Loucy (cell line): ENCODE measurements around the gene GNAL.

ENCODE experiments used
- H2AFZ ChIP-seq: fragments of 200-600 bp; sonication (generic); 2 replicates; pipeline ENCODE4 v1.6.0; 2016; ENCODE audit warnings: antibody characterized with exemption, mild to moderate bottlenecking, low read length, moderate library complexity
- H3F3A ChIP-seq: fragments of 200-600 bp; 2 replicates; pipeline ENCODE4 v1.6.0; 2016; ENCODE audit warnings: antibody characterized with exemption, low read depth, mild to moderate bottlenecking
- H3K27me3 ChIP-seq: fragments of 200-600 bp; sonication (generic); 2 replicates; pipeline ENCODE4 v1.6.1; 2014; ENCODE audit warnings: low read length, mild to moderate bottlenecking; ENCODE audit not compliant: insufficient read depth, poor library complexity, severe bottlenecking
- H3K36me3 ChIP-seq: fragments of 200-600 bp; sonication (generic); 2 replicates; pipeline ENCODE4 v1.6.1; 2016; ENCODE audit warnings: low read length; ENCODE audit not compliant: insufficient read depth
- H3K4me1 ChIP-seq: fragments of 200-600 bp; sonication (generic); 2 replicates; pipeline ENCODE4 v1.5.1; 2014; ENCODE audit warnings: low read length, mild to moderate bottlenecking; ENCODE audit not compliant: insufficient read depth, poor library complexity, severe bottlenecking
- H3K4me2 ChIP-seq: fragments of 200-600 bp; sonication (generic); 2 replicates; pipeline ENCODE4 v1.6.0; 2014; ENCODE audit warnings: antibody characterized with exemption, low read length, low read depth, mild to moderate bottlenecking; ENCODE audit not compliant: poor library complexity, severe bottlenecking
- H3K4me3 ChIP-seq: fragments of 200-600 bp; sonication (generic); 2 replicates; pipeline ENCODE4 v1.5.1; 2014; ENCODE audit warnings: low read length, mild to moderate bottlenecking, mixed read lengths; ENCODE audit not compliant: poor library complexity, severe bottlenecking
- H3K79me2 ChIP-seq: fragments of 200-600 bp; sonication (generic); 2 replicates; pipeline ENCODE4 v1.6.1; 2014; ENCODE audit warnings: low read length; ENCODE audit not compliant: insufficient read depth
- H3K9ac ChIP-seq: fragments of 200-600 bp; sonication (generic); 2 replicates; pipeline ENCODE4 v1.6.0; 2014; ENCODE audit warnings: mild to moderate bottlenecking, low read depth, low read length, moderate library complexity; ENCODE audit not compliant: poor library complexity, severe bottlenecking
- H3K9me2 ChIP-seq: fragments of 200-600 bp; sonication (generic); replicated peaks from 2 replicates; pipeline ENCODE4 v1.6.1; 2016; ENCODE audit warnings: low read depth, low read length, mixed read lengths
- H3K9me3 ChIP-seq: fragments of 200-600 bp; sonication (generic); 2 replicates; pipeline ENCODE4 v1.6.1; 2014; ENCODE audit warnings: mild to moderate bottlenecking, antibody characterized with exemption, low read length, low read depth; ENCODE audit not compliant: insufficient read depth
- H4K20me1 ChIP-seq: fragments of 200-600 bp; sonication (generic); 2 replicates; pipeline ENCODE4 v1.6.0; 2014; ENCODE audit warnings: antibody characterized with exemption, low read length, mild to moderate bottlenecking; ENCODE audit not compliant: insufficient read depth, poor library complexity, severe bottlenecking
- EZH2phosphoT487 ChIP-seq: fragments of 200-600 bp; IDR thresholded peaks from 2 replicates; pipeline ENCODE4 v1.6.1; 2018; ENCODE audit warnings: antibody characterized with exemption, mild to moderate bottlenecking, moderate library complexity, borderline replicate concordance
- TF ChIP-seq, protein P1 (sequence below): fragments of 200-600 bp; sonication (generic); conservative IDR thresholded peaks from 2 replicates; pipeline ENCODE4 v1.5.1; 2014; ENCODE audit warnings: mild to moderate bottlenecking, antibody characterized with exemption, low read length

GNAL gene

DNA sequence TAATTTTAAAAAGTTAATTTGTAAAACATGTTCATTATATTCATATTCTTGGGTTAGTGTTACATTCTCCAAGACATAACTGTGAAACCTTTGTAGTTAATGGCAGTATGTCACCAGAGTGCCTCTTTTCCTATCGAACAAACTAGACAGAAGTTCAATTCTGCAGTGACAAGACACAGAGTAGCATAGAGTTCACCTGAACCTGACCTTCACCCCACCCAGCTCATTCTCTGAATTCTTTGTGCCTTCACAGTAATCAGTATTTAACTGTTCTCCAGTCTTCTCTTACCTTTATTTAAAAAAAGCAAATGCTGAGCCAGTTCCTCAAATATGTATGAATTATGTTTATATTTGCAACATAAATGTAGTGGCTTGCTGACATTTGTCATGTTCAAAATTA is 109.2 kb downstream of the GNAL start:
- Histone ChIP-seq H3K9me2 (no peaks in the 10 kb centered on the region), H4K20me1 (no peaks in the 10 kb centered on the region), H3K4me3 (no peak overlapping the region), H3K27me3 (no peaks in the 10 kb centered on the region), H3K4me1 (no peaks in the 10 kb centered on the region), H3K79me2 (no peaks in the 10 kb centered on the region), H3K9ac (no peak overlapping the region), H3K36me3 (no peaks in the 10 kb centered on the region), H3F3A (no peaks in the 10 kb centered on the region), H2AFZ (no peak overlapping the region), H3K9me3 (no peaks in the 10 kb centered on the region), H3K4me2 (no peak overlapping the region)
- TF ChIP-seq, protein P1, sequence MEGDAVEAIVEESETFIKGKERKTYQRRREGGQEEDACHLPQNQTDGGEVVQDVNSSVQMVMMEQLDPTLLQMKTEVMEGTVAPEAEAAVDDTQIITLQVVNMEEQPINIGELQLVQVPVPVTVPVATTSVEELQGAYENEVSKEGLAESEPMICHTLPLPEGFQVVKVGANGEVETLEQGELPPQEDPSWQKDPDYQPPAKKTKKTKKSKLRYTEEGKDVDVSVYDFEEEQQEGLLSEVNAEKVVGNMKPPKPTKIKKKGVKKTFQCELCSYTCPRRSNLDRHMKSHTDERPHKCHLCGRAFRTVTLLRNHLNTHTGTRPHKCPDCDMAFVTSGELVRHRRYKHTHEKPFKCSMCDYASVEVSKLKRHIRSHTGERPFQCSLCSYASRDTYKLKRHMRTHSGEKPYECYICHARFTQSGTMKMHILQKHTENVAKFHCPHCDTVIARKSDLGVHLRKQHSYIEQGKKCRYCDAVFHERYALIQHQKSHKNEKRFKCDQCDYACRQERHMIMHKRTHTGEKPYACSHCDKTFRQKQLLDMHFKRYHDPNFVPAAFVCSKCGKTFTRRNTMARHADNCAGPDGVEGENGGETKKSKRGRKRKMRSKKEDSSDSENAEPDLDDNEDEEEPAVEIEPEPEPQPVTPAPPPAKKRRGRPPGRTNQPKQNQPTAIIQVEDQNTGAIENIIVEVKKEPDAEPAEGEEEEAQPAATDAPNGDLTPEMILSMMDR: no peak
- TF ChIP-seq EZH2phosphoT487: no peak

DNA sequence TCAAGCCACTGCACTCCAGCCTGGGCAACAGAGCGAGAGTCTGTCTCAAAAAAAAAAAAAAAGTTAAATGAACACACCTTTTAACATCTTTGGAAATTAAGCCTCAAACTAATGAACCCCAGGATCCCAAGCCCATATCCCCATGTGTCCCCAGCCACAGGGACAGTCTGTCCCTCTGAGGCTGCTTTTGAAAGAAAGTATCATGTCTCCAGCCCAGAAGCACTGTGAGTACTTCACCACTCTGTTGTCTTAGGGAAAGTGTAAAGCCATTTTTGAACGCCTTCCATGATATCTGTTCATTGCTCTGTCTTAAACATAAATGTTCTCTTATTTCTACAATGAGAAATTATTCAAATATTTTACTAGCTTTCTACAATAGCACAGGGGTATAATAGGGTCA is 110.0 kb downstream of the GNAL start:
- Histone ChIP-seq H3K36me3 (no peaks in the 10 kb centered on the region), H3K9ac (no peak overlapping the region), H3K27me3 (no peaks in the 10 kb centered on the region), H3F3A (no peaks in the 10 kb centered on the region), H3K9me2 (no peaks in the 10 kb centered on the region), H3K4me1 (no peaks in the 10 kb centered on the region), H3K4me2 (no peak overlapping the region), H2AFZ (no peak overlapping the region), H3K79me2 (no peaks in the 10 kb centered on the region), H3K4me3 (no peak overlapping the region), H3K9me3 (no peaks in the 10 kb centered on the region), H4K20me1 (no peaks in the 10 kb centered on the region)
- TF ChIP-seq, protein P1: no peak
- no peak for TF ChIP-seq EZH2phosphoT487

DNA sequence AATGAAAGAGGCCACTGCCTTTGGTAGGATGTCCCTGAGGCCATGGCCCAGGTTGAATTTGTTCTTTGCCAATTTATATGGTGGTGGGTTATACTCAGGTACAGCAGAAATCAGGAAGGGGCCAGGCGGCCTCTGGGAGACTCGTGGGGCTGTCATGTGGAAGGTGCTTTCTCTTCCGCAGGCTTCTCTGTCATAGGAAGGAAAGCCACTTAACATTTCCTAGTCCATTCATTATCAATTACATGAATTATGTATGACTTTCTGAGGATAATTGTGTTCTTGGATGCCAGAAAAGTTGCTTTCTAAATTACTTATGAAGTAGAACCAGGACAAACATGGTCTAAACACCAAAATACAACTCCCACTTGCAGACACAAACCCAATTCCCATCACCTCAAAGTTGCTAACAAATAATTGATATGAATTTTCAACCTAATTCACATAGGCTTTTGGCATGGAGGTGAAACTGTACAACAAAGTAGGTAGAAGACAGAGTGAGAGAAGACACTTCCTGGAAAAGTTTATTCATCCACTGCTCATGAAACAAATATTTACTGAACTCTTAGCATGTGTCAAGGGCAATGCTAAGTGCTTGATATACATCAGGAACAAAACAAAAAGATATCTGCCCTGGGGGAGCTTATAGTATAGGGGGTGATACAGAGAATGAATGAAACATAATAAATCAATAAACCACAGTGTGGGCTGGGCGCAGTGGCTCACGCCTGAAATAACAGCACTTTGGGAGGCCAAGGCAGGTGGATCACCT is 111.7 kb downstream of the GNAL start:
- no peaks in the 10 kb centered on the region for H3K27me3 ChIP-seq
- no peaks in the 10 kb centered on the region for H3K9me3 ChIP-seq
- no peak overlapping the region for H3K4me3 ChIP-seq
- no peak overlapping the region for H3K4me2 ChIP-seq
- no peaks in the 10 kb centered on the region for H3K4me1 ChIP-seq
- no peaks in the 10 kb centered on the region for H3K79me2 ChIP-seq
- no peak overlapping the region for H3K9ac ChIP-seq
- H3F3A ChIP-seq: no peaks in the 10 kb centered on the region
- no peak overlapping the region for H2AFZ ChIP-seq
- no peak for TF ChIP-seq EZH2phosphoT487
- TF ChIP-seq, protein P1: no peak
- no peaks in the 10 kb centered on the region for H3K9me2 ChIP-seq
- no peaks in the 10 kb centered on the region for H4K20me1 ChIP-seq
- H3K36me3 ChIP-seq: no peaks in the 10 kb centered on the region
